PC-3 (cell line): Measurements from ENCODE around the gene FPR2. TPM values are rescaled to one million over a fixed set of nuclear protein-coding genes. Genes with fewer than 3 reads are reported as not detected.
"Not testable (repeated sequence)": the region's sequence is repeated elsewhere in the genome, so short reads cannot be mapped to it uniquely, and the experiment has no call there.

Experiments
- ATAC-seq: fragments of 200-7000 bp; cut with Tn5 transposase; 2 replicates; pipeline ENCODE4 v1.9.1; 2020; ENCODE audit warnings: mild to moderate bottlenecking, moderate library complexity
- BruUV-seq: library from RNA; stranded (reverse); fragments of 400-500 nt; replicated peaks from 2 replicates; lab custom pipeline; 2021; lab: Mats Ljungman, UMichigan
- CTCF ChIA-PET: fragments of 300-600 bp; sonication (Branson Sonifier 250); formaldehyde crosslinking; loops from one replicate; lab custom pipeline; 2022; ENCODE audit warnings: antibody characterized with exemption; lab: Charles Lee
- POLR2A ChIA-PET: fragments of 300-600 bp; sonication (Branson Sonifier 250); formaldehyde crosslinking; loops from one replicate; lab custom pipeline; 2022; ENCODE audit warnings: antibody characterized with exemption; ENCODE audit not compliant: unreplicated experiment; lab: Charles Lee
- DNase-seq: peaks from one replicate; pipeline ENCODE4 v3.0.0-alpha.2; 2015
- H2AFZ ChIP-seq: fragments of 300-600 bp; sonication (generic); 2 replicates; pipeline ENCODE4 v1.6.0; 2016; ENCODE audit warnings: antibody characterized with exemption, low read length
- H3F3A ChIP-seq: fragments of 300-600 bp; sonication (generic); one replicate; pipeline ENCODE4 v1.6.0; 2017; ENCODE audit warnings: antibody characterized with exemption, low read length, control low read depth, mild to moderate bottlenecking; ENCODE audit not compliant: unreplicated experiment
- H3K27ac ChIP-seq: fragments of 300-600 bp; sonication (generic); 2 replicates; pipeline ENCODE4 v1.5.1; 2016; ENCODE audit warnings: mild to moderate bottlenecking, low read length
- H3K27me3 ChIP-seq: fragments of 300-600 bp; sonication (generic); 2 replicates; pipeline ENCODE4 v1.6.1; 2016; ENCODE audit warnings: low read length, mixed read lengths
- H3K36me3 ChIP-seq: fragments of 300-600 bp; sonication (generic); 2 replicates; pipeline ENCODE4 v1.6.1; 2016; ENCODE audit warnings: low read depth, mixed run types, low read length, mixed read lengths
- H3K4me1 ChIP-seq: fragments of 300-600 bp; sonication (generic); 2 replicates; pipeline ENCODE4 v1.5.1; 2016; ENCODE audit warnings: low read length; ENCODE audit not compliant: insufficient read depth
- H3K4me2 ChIP-seq: fragments of 300-600 bp; sonication (generic); 2 replicates; pipeline ENCODE4 v1.6.0; 2016; ENCODE audit warnings: low read length
- H3K4me3 ChIP-seq: fragments of 300-600 bp; sonication (generic); 2 replicates; pipeline ENCODE4 v1.5.1; 2016; ENCODE audit warnings: mild to moderate bottlenecking, low read length, mixed read lengths
- H3K79me2 ChIP-seq: fragments of 300-600 bp; sonication (generic); 2 replicates; pipeline ENCODE4 v1.6.1; 2017; ENCODE audit warnings: low read length, mixed read lengths
- H3K9ac ChIP-seq: fragments of 300-600 bp; sonication (generic); 2 replicates; pipeline ENCODE4 v1.6.0; 2016; ENCODE audit warnings: mild to moderate bottlenecking, low read length
- H3K9me2 ChIP-seq: fragments of 300-600 bp; sonication (generic); replicated peaks from 2 replicates; pipeline ENCODE4 v1.6.1; 2016; ENCODE audit warnings: mixed run types, low read length, mixed read lengths
- H3K9me3 ChIP-seq: fragments of 300-600 bp; sonication (generic); 2 replicates; pipeline ENCODE4 v1.6.1; 2016; ENCODE audit warnings: low read length, mixed read lengths
- H4K20me1 ChIP-seq: fragments of 300-600 bp; sonication (generic); 2 replicates; pipeline ENCODE4 v1.6.1; 2016; ENCODE audit warnings: low read length, mixed read lengths
- CTCF ChIP-seq: fragments of 300-600 bp; sonication (generic); conservative IDR thresholded peaks from 2 replicates; pipeline ENCODE4 v1.5.1; 2017; ENCODE audit warnings: antibody characterized with exemption, low read depth, mild to moderate bottlenecking, low read length
- EZH2 ChIP-seq: fragments of 300-600 bp; sonication (generic); IDR thresholded peaks from one replicate; pipeline ENCODE4 v1.6.1; 2017; ENCODE audit warnings: antibody characterized with exemption, mild to moderate bottlenecking, low read length; ENCODE audit not compliant: unreplicated experiment
- EZH2phosphoT487 ChIP-seq: fragments of 300-600 bp; sonication (generic); IDR thresholded peaks from 2 replicates; pipeline ENCODE4 v1.6.1; 2018; ENCODE audit warnings: mild to moderate bottlenecking, antibody characterized with exemption, low read length, borderline replicate concordance
- intact Hi-C: fragments of 100-400 bp; cut with micrococcal nuclease; formaldehyde crosslinking; loops from 2 replicates; pipeline ENCODE4 v1.9.0; 2023
- total RNA-seq: library from RNA; depleted of rRNA; stranded (reverse); fragments of >200 nt; gene quantifications from 2 replicates; pipeline ENCODE4 v1.2.3, GENCODE V29; 2014

The FPR2 gene
- total RNA-seq, 1 experiment from 2014 or later: not detected

- Histone ChIP-seq H3K9me3 (no peaks in the 10 kb centered on the region), H3K27ac (no peak overlapping the region), H2AFZ (no peak overlapping the region), H3K79me2 (no peaks in the 10 kb centered on the region), H3K4me2 (no peak overlapping the region), H3K4me1 (no peaks in the 10 kb centered on the region), H3K27me3 (peaks cover 40% of the 10 kb centered on the region), H3K9me2 (no peaks in the 10 kb centered on the region), H3K36me3 (no peaks in the 10 kb centered on the region), H3F3A (no peaks in the 10 kb centered on the region), H3K4me3 (no peak overlapping the region), H3K9ac (no peak overlapping the region), H4K20me1 (no peaks in the 10 kb centered on the region)
- POLR2A ChIA-PET: interaction anchor here (0.6 kb wide), 1 partner anchor 61 kb away, joined by 3 read pairs; no protein-coding TSS in a partner anchor
- no TSS peak for BruUV-seq
- DNase-seq (no peak), ATAC-seq (no peak)
- intact Hi-C loops: no loop called here
- CTCF ChIA-PET: no interaction called here
- TF ChIP-seq EZH2 (no peak), EZH2phosphoT487 (no peak), CTCF (no peak)
Observed at GRCh38 chr19:51737924-51738323, 23.1 kb upstream of the FPR2 start.

GRCh38 chr19:51738523-51738922, 22.5 kb upstream of the FPR2 start:
- H4K20me1 ChIP-seq, H3K27ac ChIP-seq, intact Hi-C loops, H3K9me3 ChIP-seq, H3F3A ChIP-seq, H3K9ac ChIP-seq, BruUV-seq, H3K4me3 ChIP-seq, H2AFZ ChIP-seq, H3K9me2 ChIP-seq, H3K4me2 ChIP-seq, ATAC-seq, CTCF ChIA-PET, H3K79me2 ChIP-seq, H3K36me3 ChIP-seq, DNase-seq, H3K4me1 ChIP-seq: not testable (repeated sequence)
- POLR2A ChIA-PET: interaction anchor here (0.6 kb wide), 1 partner anchor 61 kb away, joined by 3 read pairs; no protein-coding TSS in a partner anchor
- H3K27me3 ChIP-seq: peaks cover 38% of the 10 kb centered on the region

- no peaks in the 10 kb centered on the region for H3K9me3 ChIP-seq
- TF ChIP-seq EZH2phosphoT487: no peak
- no peak for TF ChIP-seq EZH2
- no peak for TF ChIP-seq CTCF
- no peaks in the 10 kb centered on the region for H3K4me1 ChIP-seq
- H3K79me2 ChIP-seq: no peaks in the 10 kb centered on the region
- DNase-seq (no peak), ATAC-seq (no peak)
- intact Hi-C loops: no loop called here
- ChIA-PET POLR2A (no interaction called here), CTCF (no interaction called here)
- H3K4me3 ChIP-seq: no peak overlapping the region
- H3K36me3 ChIP-seq: no peaks in the 10 kb centered on the region
- H3F3A ChIP-seq: no peaks in the 10 kb centered on the region
- peaks cover 30% of the 10 kb centered on the region for H3K27me3 ChIP-seq
- H3K9me2 ChIP-seq: no peaks in the 10 kb centered on the region
- H2AFZ ChIP-seq: no peak overlapping the region
- no peak overlapping the region for H3K9ac ChIP-seq
- no TSS peak for BruUV-seq
- H3K4me2 ChIP-seq: no peak overlapping the region
- no peak overlapping the region for H3K27ac ChIP-seq
- H4K20me1 ChIP-seq: no peaks in the 10 kb centered on the region
Observed at GRCh38 chr19:51739466-51740213, 21.3 kb upstream of the FPR2 start.
